Measurements from ENCODE around the gene LTB4R2. TPM values are rescaled to one million over a fixed set of nuclear protein-coding genes. Genes with fewer than 3 reads are reported as not detected.
"Not testable (repeated sequence)": the region's sequence is repeated elsewhere in the genome, so short reads cannot be mapped to it uniquely, and the experiment has no call there.

The LTB4R2 gene
- total RNA-seq, 2 donors from 2014 or later: 19.5 to 27.3 TPM

- DNase-seq (ENCODE audit: low spot score): no peak
- TF ChIP-seq POLR2AphosphoS5 (IDR thresholded peaks at IDR 0.05): no peak
- WGBS: 76% methylated on average over 5 of the region's 5 CpGs
- no peak overlapping the region for H3K4me3 ChIP-seq
- H3K36me3 ChIP-seq: no peaks in the 10 kb centered on the region
- no peaks in the 10 kb centered on the region for H3K27me3 ChIP-seq (replicated peaks; ENCODE audit: insufficient read depth)
- no peak overlapping the region for H3K27ac ChIP-seq
- intact Hi-C loops (cut with DNase I): no loop called here
- no peaks in the 10 kb centered on the region for H3K9me3 ChIP-seq
- H3K4me1 ChIP-seq (replicated peaks): no peaks in the 10 kb centered on the region
Observed at GRCh38 chr14:24353559-24354481, 43.9 kb downstream of the LTB4R2 start.

GRCh38 chr14:24354482-24354825, 44.5 kb downstream of the LTB4R2 start:
- H3K9me3 ChIP-seq; H3K27me3 ChIP-seq (replicated peaks; ENCODE audit: insufficient read depth); H3K36me3 ChIP-seq; DNase-seq (ENCODE audit: low spot score); intact Hi-C loops (cut with DNase I); H3K27ac ChIP-seq; H3K4me3 ChIP-seq; H3K4me1 ChIP-seq (replicated peaks): not testable (repeated sequence)
- WGBS: 86% methylated on average over 3 of the region's 3 CpGs

GRCh38 chr14:24355009-24355408, 45.1 kb downstream of the LTB4R2 start:
- Histone ChIP-seq H3K27me3 (replicated peaks; ENCODE audit: insufficient read depth) (no peaks in the 10 kb centered on the region), H3K36me3 (no peaks in the 10 kb centered on the region), H3K4me3 (no peak overlapping the region), H3K4me1 (replicated peaks) (no peaks in the 10 kb centered on the region), H3K9me3 (no peaks in the 10 kb centered on the region), H3K27ac (no peak overlapping the region)
- intact Hi-C loops (cut with DNase I): no loop called here
- WGBS: 92% methylated on average over 7 of the region's 7 CpGs
- TF ChIP-seq POLR2AphosphoS5 (IDR thresholded peaks at IDR 0.05) (no peak), POLR2A (IDR thresholded peaks at IDR 0.05) (no peak), CTCF (IDR thresholded peaks at IDR 0.05) (no peak)
- DNase-seq (ENCODE audit: low spot score): no peak

- no peaks in the 10 kb centered on the region for H3K4me1 ChIP-seq (replicated peaks)
- no peaks in the 10 kb centered on the region for H3K36me3 ChIP-seq
- 80% methylated on average over 4 of the region's 4 CpGs for whole genome bisulfite sequencing
- H3K27me3 ChIP-seq (replicated peaks; ENCODE audit: insufficient read depth): no peaks in the 10 kb centered on the region
- TF ChIP-seq CTCF (IDR thresholded peaks at IDR 0.05) (no peak), POLR2A (IDR thresholded peaks at IDR 0.05) (no peak), POLR2AphosphoS5 (IDR thresholded peaks at IDR 0.05) (no peak)
- H3K27ac ChIP-seq: no peak overlapping the region
- intact Hi-C loops (cut with DNase I): no loop called here
- H3K4me3 ChIP-seq: no peak overlapping the region
- DNase-seq (ENCODE audit: low spot score): no peak
- no peaks in the 10 kb centered on the region for H3K9me3 ChIP-seq
Observed at GRCh38 chr14:24356208-24356607, 46.3 kb downstream of the LTB4R2 start.

- Histone ChIP-seq H3K4me3 (no peak overlapping the region), H3K9me3 (no peaks in the 10 kb centered on the region), H3K27me3 (replicated peaks; ENCODE audit: insufficient read depth) (no peaks in the 10 kb centered on the region), H3K27ac (no peak overlapping the region), H3K36me3 (no peaks in the 10 kb centered on the region), H3K4me1 (replicated peaks) (no peaks in the 10 kb centered on the region)
- TF ChIP-seq CTCF (IDR thresholded peaks at IDR 0.05): no peak
- TF ChIP-seq POLR2AphosphoS5 (IDR thresholded peaks at IDR 0.05): no peak
- TF ChIP-seq POLR2A (IDR thresholded peaks at IDR 0.05): no peak
- DNase-seq (ENCODE audit: low spot score): no peak
- intact Hi-C loops (cut with DNase I): no loop called here
- 87% methylated on average over 3 of the region's 3 CpGs for WGBS
Observed at GRCh38 chr14:24360281-24360680, 50.3 kb downstream of the LTB4R2 start.

- intact Hi-C loops (cut with DNase I): no loop called here
- WGBS: 74% methylated on average over 2 of the region's 2 CpGs
- Histone ChIP-seq H3K9me3 (no peaks in the 10 kb centered on the region), H3K27ac (no peak overlapping the region), H3K36me3 (no peaks in the 10 kb centered on the region), H3K27me3 (replicated peaks; ENCODE audit: insufficient read depth) (no peaks in the 10 kb centered on the region), H3K4me3 (no peak overlapping the region), H3K4me1 (replicated peaks) (no peaks in the 10 kb centered on the region)
- TF ChIP-seq POLR2A (IDR thresholded peaks at IDR 0.05) (no peak), POLR2AphosphoS5 (IDR thresholded peaks at IDR 0.05) (no peak), CTCF (IDR thresholded peaks at IDR 0.05) (no peak)
- no peak for DNase-seq (ENCODE audit: low spot score)
Observed at GRCh38 chr14:24361326-24361725, 51.4 kb downstream of the LTB4R2 start.

Measured in prostate gland (tissue), 2 donors.